Stromal cell of bone marrow (primary cell): ENCODE data around the gene ZNF326.
"Not testable (repeated sequence)": the region's sequence is repeated elsewhere in the genome, so short reads cannot be mapped to it uniquely, and the experiment has no call there.

Experiments used
- DNase-seq: peaks from one replicate; pipeline ENCODE4 v3.0.0-alpha.2; 2012; ENCODE audit warnings: low read depth

ZNF326 gene

GRCh38 chr1:89966656-89967055 lies 28.3 kb upstream of the ZNF326 start:
- no peak for DNase-seq

GRCh38 chr1:89971600-89971999 lies 23.3 kb upstream of the ZNF326 start:
- no peak for DNase-seq

DNA sequence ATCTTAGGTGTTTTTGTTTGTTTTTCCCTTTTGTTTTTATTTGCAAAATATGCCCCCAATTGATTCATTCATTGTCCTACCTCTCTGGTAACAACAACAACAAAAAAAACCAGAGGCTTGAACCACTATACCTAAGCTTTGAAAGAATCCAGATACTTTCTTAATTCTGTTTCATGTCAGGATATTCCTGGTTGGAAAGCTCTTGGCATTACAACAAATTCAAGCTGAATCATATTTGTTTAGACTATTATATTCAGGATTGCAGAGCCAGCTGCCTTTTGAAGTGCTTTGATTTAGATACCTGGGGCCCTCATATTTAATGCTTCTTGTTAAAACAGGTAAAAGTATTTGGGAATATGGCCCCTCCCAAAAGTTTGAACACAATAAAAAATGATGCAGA lies 22.9 kb upstream of the ZNF326 start:
- DNase-seq = no peak

DNA sequence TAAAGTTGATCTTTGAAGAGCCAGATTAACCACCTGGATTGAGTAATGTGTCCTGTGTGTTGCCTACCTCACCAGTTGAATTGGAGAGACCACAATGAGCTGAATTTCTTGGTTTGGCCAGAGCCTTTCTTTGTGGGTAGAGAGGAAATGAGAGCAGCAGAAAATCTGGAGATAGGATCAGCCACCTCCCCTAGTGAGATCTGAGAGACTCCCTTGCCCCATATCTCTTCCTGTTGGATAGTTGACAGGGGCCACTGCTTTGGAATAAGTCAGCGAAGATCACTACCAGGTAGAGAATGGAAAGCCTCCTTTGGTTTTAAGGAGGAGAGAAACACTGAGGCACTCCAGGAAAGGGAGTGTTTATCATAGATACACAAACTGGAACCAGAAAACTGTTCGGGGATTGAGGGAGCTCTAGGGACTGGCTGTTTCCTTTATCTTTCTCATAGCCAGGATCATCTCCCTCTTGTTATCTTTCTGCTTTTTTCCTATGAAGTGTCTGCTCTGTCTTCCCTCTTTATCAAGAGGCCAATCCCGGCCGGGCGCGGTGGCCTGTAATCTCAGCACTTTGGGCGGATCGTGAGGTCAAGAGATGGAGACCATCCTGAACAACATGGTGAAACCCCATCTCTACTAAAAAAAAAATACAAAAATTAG lies 21.3 kb upstream of the ZNF326 start:
- DNase-seq = no peak

DNA sequence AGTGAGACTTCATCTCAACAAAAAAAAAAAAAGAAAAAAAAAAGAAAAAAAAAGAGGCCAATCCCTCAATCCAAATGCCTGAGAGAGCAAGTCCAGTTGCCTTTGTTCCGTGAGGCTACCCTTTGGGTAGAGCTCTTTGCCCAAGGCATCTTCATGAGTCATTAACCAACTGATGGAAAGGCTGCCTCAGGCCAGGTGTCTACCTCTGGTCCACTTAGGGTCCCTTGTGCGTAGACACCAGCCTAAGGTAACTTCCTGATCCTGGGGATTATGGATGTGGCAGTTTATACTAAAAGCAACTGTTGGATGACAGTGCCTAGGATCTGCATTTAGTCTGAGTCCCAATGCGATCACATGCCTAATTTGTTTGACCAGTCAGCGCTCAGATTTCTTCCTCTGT lies 20.7 kb upstream of the ZNF326 start:
- DNase-seq = no peak

GRCh38 chr1:89974696-89975470 lies 20.0 kb upstream of the ZNF326 start:
- peak; percentile 74 for DNase-seq

DNA sequence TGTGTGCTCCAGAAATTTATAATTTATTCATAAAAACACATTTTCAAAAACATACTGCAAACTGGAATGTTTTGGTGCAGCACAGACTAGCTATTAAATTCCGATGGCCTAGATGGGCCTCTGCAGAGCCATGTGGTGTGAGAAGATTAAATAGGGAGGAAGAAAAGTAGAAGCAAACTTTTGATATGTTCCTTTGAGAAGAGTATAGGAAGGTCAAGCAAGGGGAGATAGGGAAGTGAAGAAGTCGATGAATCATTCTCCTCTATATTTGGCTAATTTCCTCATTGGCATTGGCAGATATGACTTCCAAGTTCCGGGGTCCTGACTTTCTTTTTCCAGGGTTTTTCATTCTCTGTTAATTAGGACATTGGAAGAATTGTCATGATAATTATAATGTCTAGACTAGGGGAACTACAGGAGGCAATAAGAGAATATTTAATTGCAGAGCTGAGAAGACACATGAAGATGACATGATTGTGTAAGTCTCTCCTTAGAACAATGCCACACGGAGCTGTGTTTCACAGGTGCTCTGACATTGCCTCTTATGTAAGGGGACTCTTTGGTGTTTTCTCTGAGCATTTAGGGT lies 19.3 kb upstream of the ZNF326 start:
- no peak for DNase-seq

DNA sequence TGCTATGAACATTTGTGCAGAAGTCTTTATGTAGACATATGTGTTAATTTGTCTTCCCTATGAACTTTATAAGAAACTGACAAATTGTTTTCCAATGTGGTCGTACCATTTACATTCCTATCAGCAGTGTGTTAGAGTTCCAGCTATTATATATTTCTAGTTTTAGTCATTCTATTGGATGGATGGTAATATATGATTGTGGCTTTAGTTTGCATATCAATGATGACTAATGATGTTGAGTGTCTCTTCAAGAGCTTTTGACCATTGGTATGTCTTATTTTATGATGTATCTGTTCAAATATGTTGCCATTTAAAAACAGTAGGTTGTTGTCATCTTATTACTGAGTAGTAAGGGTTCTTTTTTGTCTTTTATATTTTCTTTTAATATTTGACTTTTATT lies 16.2 kb upstream of the ZNF326 start:
- DNase-seq = no peak

DNA sequence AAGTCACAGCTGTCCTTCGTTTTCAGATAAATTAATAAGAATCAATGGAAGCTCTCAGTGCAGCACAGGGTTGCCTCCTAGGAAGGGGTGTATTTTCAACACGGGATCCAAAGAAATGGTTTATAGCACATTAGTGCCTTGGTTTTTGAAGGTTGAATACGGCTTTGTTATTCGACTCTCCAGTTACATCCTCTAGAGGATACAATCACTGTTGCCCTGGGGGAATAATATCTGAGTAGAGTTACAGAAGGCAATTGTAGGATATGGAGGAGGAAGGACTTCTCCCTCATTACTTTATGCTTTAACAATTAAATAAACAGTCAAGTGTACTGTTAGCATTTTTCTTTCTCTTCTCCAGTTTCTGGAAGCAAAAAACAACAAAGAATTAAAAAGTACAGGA lies 14.3 kb upstream of the ZNF326 start:
- peak; percentile 35 for DNase-seq

DNA sequence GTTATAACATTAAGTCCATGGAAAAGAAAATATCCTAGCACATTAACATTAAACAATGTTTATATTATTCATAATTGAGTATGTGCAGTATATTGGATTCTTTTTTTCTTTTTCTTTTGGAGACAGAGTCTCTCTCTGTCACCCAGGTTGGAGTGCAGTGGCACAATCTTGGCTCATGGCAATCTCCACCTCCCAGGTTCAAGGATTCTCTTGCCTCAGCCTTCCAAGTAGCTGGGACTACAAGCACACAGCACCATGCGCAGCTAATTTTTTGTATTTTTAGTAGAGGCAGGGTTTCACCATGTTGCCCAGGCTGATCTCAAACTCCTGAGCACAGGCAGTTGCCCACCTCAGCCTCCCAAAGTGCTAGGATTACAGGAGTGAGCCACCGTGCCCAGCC lies 12.1 kb upstream of the ZNF326 start:
- DNase-seq = not testable (repeated sequence)

- DNase-seq = not testable (repeated sequence)
These were observed 10.3 kb upstream of the ZNF326 start for GRCh38 chr1:89984564-89985116.

DNA sequence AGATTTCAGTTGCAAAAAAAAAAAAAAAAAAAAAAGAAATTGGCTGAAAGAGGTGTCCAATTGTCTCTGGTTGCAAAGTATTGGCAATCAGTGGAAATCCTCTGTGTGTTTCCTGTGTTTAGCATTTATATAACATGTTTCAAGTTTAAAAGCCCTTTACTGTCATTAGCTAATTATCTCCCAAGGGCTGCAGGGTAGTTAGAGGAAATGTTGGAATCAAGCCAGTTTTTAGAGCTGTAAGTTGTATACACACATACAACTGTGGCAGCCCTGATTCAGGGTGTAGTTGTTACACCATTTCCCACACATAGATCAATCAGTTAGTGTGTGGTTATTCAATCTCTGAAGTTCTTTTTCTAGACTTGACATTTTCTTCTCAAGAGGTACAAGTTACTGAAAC lies 8.9 kb upstream of the ZNF326 start:
- DNase-seq = no peak

GRCh38 chr1:89987159-89987819 lies 7.6 kb upstream of the ZNF326 start:
- peak; percentile 62 for DNase-seq

- DNase-seq = no peak
These were observed 5.8 kb upstream of the ZNF326 start for GRCh38 chr1:89989099-89989498.

DNA sequence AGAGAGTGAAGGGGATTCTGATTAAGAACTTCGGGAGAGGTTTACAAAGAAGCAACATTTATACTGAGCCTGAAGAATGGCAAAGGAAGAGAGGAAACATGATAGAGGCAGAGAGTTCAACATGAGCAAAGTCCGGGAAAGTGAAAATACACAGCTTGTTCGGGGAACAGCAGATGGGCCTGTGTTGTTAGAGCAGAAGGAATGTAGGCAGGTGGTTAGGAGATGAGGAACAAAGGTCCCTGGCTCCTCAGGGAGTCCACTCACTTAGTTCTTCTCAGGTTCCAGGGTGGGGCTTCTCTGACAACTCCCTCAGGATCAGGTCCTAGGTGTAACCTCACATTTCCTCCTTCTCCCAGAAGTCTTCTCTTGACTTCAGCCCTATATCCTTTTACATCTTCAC lies 5.1 kb upstream of the ZNF326 start:
- no peak for DNase-seq

- no peak for DNase-seq
These were observed 3.7 kb upstream of the ZNF326 start for GRCh38 chr1:89990976-89991831.

DNA sequence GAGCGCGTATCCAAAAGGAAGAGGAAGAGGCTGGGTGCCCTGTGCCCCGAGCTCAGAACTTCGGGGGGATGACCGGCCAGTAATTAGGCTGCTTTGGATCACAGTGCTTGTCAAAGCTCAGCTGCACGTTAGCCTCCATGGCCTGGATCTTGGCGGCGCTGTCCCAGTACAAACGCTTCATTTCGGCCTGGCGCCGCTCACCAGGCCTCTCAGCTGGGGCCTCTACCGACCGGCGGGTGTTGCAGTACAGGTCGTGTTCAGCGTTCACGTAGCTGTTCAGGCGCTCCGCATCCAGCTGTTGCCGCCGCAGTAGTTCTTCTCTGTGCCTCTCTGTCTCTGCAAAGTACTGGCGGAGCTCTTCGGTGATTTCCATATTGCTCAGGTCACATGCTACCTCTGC lies 1.4 kb upstream of the ZNF326 start:
- DNase-seq = no peak

- no peak for DNase-seq
These were observed 592 bp upstream of the ZNF326 start for GRCh38 chr1:89994231-89994804.

DNA sequence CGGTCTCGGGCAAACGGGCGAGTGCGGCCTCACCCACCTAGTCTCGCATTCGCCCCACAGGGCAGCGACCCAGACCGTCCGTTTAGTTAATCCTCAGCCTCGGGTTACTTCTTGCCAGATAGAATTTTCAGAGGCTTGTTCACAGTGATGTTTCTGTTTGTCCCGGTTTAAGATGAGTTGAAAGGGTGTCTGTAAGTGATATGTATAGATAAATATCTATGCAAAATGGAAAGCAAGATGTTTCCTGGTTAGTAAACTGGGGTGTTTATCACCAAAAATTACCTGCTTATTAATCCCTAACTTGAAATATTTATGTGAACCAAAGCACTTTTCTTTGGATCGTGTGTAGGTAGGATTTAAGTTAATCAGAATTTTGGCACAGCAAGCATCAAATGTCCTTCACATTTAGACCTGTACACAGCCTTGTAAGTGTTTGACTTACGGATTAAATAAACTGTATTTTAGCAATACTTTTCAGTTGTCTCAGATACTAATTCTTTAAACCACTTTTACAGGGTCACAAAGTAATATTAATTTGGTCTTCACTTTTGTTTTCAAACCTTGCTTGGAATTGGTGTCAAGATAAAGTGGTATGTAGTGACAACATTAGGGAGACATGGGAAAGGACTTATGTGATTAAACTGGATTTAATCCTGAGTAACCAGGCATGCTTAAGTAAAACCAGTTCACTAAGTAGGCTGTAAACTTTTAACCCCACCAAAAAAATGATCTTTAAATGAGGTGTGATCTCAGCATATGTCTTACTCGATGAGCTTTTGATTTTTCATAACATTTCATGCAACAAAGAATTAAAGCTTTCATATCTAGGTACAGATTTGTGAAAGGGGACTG lies 914 bp downstream of the ZNF326 start:
- DNase-seq = no peak

- no peak for DNase-seq
These were observed 1.7 kb downstream of the ZNF326 start for GRCh38 chr1:89996450-89997110.
